ENCODE measurements around the gene EFCAB12.
A peak's percentile ranks its signal among the peaks of the same experiment; 100 is the strongest.

The EFCAB12 gene

GRCh38 chr3:129445471-129445870 lies 17.0 kb upstream of the EFCAB12 start:
- no peak overlapping the region for H3K27ac ChIP-seq (ENCODE audit: low read depth, low read length, severe bottlenecking)
- no peak overlapping the region for H3K4me3 ChIP-seq (ENCODE audit: extremely low read depth, insufficient read depth, low read length, poor library complexity, severe bottlenecking)
- H3K9me3 ChIP-seq (ENCODE audit: control insufficient read depth, low read length) = no peaks in the 10 kb centered on the region
- no peaks in the 10 kb centered on the region for H3K36me3 ChIP-seq (ENCODE audit: control insufficient read depth, insufficient read depth, low read length)
- peaks cover 66% of the 10 kb centered on the region for H3K4me1 ChIP-seq (ENCODE audit: control insufficient read depth, insufficient read depth, low read length, poor library complexity, severe bottlenecking)
- WGBS, 2 experiments (ENCODE audit: insufficient coverage in 2 of 2) = 94 to 100% methylated on average over 2 of the region's 3 CpGs

- no peaks in the 10 kb centered on the region for H3K36me3 ChIP-seq (ENCODE audit: control insufficient read depth, insufficient read depth, low read length)
- peaks cover 65% of the 10 kb centered on the region for H3K4me1 ChIP-seq (ENCODE audit: control insufficient read depth, insufficient read depth, low read length, poor library complexity, severe bottlenecking)
- peak overlapping the region; percentile 16 for H3K27ac ChIP-seq (ENCODE audit: low read depth, low read length, severe bottlenecking)
- no peak overlapping the region for H3K4me3 ChIP-seq (ENCODE audit: extremely low read depth, insufficient read depth, low read length, poor library complexity, severe bottlenecking)
- no peaks in the 10 kb centered on the region for H3K9me3 ChIP-seq (ENCODE audit: control insufficient read depth, low read length)
Measured at GRCh38 chr3:129442947-129443346, 14.5 kb upstream of the EFCAB12 start.

GRCh38 chr3:129442486-129442885 lies 14.1 kb upstream of the EFCAB12 start:
- WGBS, 2 experiments (ENCODE audit: insufficient coverage in 2 of 2) = 49 to 56% methylated on average over 2 of the region's 2 CpGs
- no peak overlapping the region for H3K4me3 ChIP-seq (ENCODE audit: extremely low read depth, insufficient read depth, low read length, poor library complexity, severe bottlenecking)
- peaks cover 60% of the 10 kb centered on the region for H3K4me1 ChIP-seq (ENCODE audit: control insufficient read depth, insufficient read depth, low read length, poor library complexity, severe bottlenecking)
- H3K9me3 ChIP-seq (ENCODE audit: control insufficient read depth, low read length) = no peaks in the 10 kb centered on the region
- peaks cover 3% of the 10 kb centered on the region for H3K36me3 ChIP-seq (ENCODE audit: control insufficient read depth, insufficient read depth, low read length)
- peak overlapping the region; percentile 16 for H3K27ac ChIP-seq (ENCODE audit: low read depth, low read length, severe bottlenecking)

- Histone ChIP-seq H3K4me1 (ENCODE audit: control insufficient read depth, insufficient read depth, low read length, poor library complexity, severe bottlenecking) (peaks cover 55% of the 10 kb centered on the region), H3K9me3 (ENCODE audit: control insufficient read depth, low read length) (no peaks in the 10 kb centered on the region), H3K27ac (ENCODE audit: low read depth, low read length, severe bottlenecking) (no peak overlapping the region), H3K4me3 (ENCODE audit: extremely low read depth, insufficient read depth, low read length, poor library complexity, severe bottlenecking) (no peak overlapping the region), H3K36me3 (ENCODE audit: control insufficient read depth, insufficient read depth, low read length) (peaks cover 10% of the 10 kb centered on the region)
- WGBS, 2 experiments (ENCODE audit: insufficient coverage in 2 of 2) = 63 to 100% methylated on average over 1 to 3 of the region's 4 CpGs
Measured at GRCh38 chr3:129441782-129442181, 13.3 kb upstream of the EFCAB12 start.

GRCh38 chr3:129441215-129441614 lies 12.8 kb upstream of the EFCAB12 start:
- Histone ChIP-seq H3K4me3 (ENCODE audit: extremely low read depth, insufficient read depth, low read length, poor library complexity, severe bottlenecking) (peak overlapping the region; percentile 99), H3K9me3 (ENCODE audit: control insufficient read depth, low read length) (no peaks in the 10 kb centered on the region), H3K4me1 (ENCODE audit: control insufficient read depth, insufficient read depth, low read length, poor library complexity, severe bottlenecking) (peaks cover 49% of the 10 kb centered on the region), H3K27ac (ENCODE audit: low read depth, low read length, severe bottlenecking) (no peak overlapping the region), H3K36me3 (ENCODE audit: control insufficient read depth, insufficient read depth, low read length) (peaks cover 16% of the 10 kb centered on the region)
- WGBS, 2 experiments (ENCODE audit: insufficient coverage in 2 of 2) = 67 to 73% methylated on average over 5 of the region's 9 CpGs

- H3K36me3 ChIP-seq (ENCODE audit: control insufficient read depth, insufficient read depth, low read length) = peaks cover 20% of the 10 kb centered on the region
- peak overlapping the region; percentile 99 for H3K4me3 ChIP-seq (ENCODE audit: extremely low read depth, insufficient read depth, low read length, poor library complexity, severe bottlenecking)
- no peaks in the 10 kb centered on the region for H3K9me3 ChIP-seq (ENCODE audit: control insufficient read depth, low read length)
- peaks cover 44% of the 10 kb centered on the region for H3K4me1 ChIP-seq (ENCODE audit: control insufficient read depth, insufficient read depth, low read length, poor library complexity, severe bottlenecking)
- peak overlapping the region; percentile 91 for H3K27ac ChIP-seq (ENCODE audit: low read depth, low read length, severe bottlenecking)
- WGBS, 2 experiments (ENCODE audit: insufficient coverage in 2 of 2) = 3 to 22% methylated on average over 1 to 6 of the region's 9 CpGs
Measured at GRCh38 chr3:129440618-129441190, 12.3 kb upstream of the EFCAB12 start.

GRCh38 chr3:129439817-129440617 lies 11.6 kb upstream of the EFCAB12 start, which contains the start of the genes IFT122 and MBD4:
Gene IFT122, plus strand, starts transcription at chr3:129440224. Its CDS starts 107 bp downstream, at chr3:129440331.
Gene MBD4, minus strand, starts transcription at chr3:129439948. Its CDS starts 115 bp downstream, at chr3:129439833.
- H3K27ac ChIP-seq (ENCODE audit: low read depth, low read length, severe bottlenecking) = peak within 1 kb of the TSS; percentile 91
- WGBS, 2 experiments (ENCODE audit: insufficient coverage in 2 of 2) = 0 to 1% methylated on average over 59 to 67 of the region's 75 CpGs
- peaks cover 24% of the 10 kb centered on the region for H3K36me3 ChIP-seq (ENCODE audit: control insufficient read depth, insufficient read depth, low read length)
- H3K9me3 ChIP-seq (ENCODE audit: control insufficient read depth, low read length) = no peaks in the 10 kb centered on the region
- peak within 1 kb of the TSS; percentile 99 for H3K4me3 ChIP-seq (ENCODE audit: extremely low read depth, insufficient read depth, low read length, poor library complexity, severe bottlenecking)
- peaks cover 41% of the 10 kb centered on the region for H3K4me1 ChIP-seq (ENCODE audit: control insufficient read depth, insufficient read depth, low read length, poor library complexity, severe bottlenecking)

GRCh38 chr3:129439226-129439816 lies 10.9 kb upstream of the EFCAB12 start:
- Histone ChIP-seq H3K36me3 (ENCODE audit: control insufficient read depth, insufficient read depth, low read length) (peaks cover 30% of the 10 kb centered on the region), H3K4me1 (ENCODE audit: control insufficient read depth, insufficient read depth, low read length, poor library complexity, severe bottlenecking) (peaks cover 41% of the 10 kb centered on the region), H3K4me3 (ENCODE audit: extremely low read depth, insufficient read depth, low read length, poor library complexity, severe bottlenecking) (peak overlapping the region; percentile 99), H3K27ac (ENCODE audit: low read depth, low read length, severe bottlenecking) (peak overlapping the region; percentile 75), H3K9me3 (ENCODE audit: control insufficient read depth, low read length) (no peaks in the 10 kb centered on the region)
- WGBS, 2 experiments (ENCODE audit: insufficient coverage in 2 of 2) = 0% methylated on average over 15 to 16 of the region's 17 CpGs

GRCh38 chr3:129435367-129435766 lies 6.9 kb upstream of the EFCAB12 start:
- peaks cover 68% of the 10 kb centered on the region for H3K36me3 ChIP-seq (ENCODE audit: control insufficient read depth, insufficient read depth, low read length)
- WGBS, 2 experiments (ENCODE audit: insufficient coverage in 2 of 2) = 78% methylated on average over 1 of the region's 1 CpG; no CpG with 5 or more reads in 1 of the 2 experiments
- no peaks in the 10 kb centered on the region for H3K9me3 ChIP-seq (ENCODE audit: control insufficient read depth, low read length)
- peaks cover 6% of the 10 kb centered on the region for H3K4me1 ChIP-seq (ENCODE audit: control insufficient read depth, insufficient read depth, low read length, poor library complexity, severe bottlenecking)
- H3K4me3 ChIP-seq (ENCODE audit: extremely low read depth, insufficient read depth, low read length, poor library complexity, severe bottlenecking) = no peak overlapping the region
- H3K27ac ChIP-seq (ENCODE audit: low read depth, low read length, severe bottlenecking) = no peak overlapping the region

GRCh38 chr3:129434140-129434539 lies 5.7 kb upstream of the EFCAB12 start:
- no CpG with 5 or more reads among the region's 1 CpG for whole genome bisulfite sequencing, 2 experiments (ENCODE audit: insufficient coverage in 2 of 2)

More at GRCh38 chr3:129434140-129434539, 5.7 kb upstream of the EFCAB12 start:
- no peak overlapping the region for H3K27ac ChIP-seq (ENCODE audit: low read depth, low read length, severe bottlenecking)
- no peaks in the 10 kb centered on the region for H3K9me3 ChIP-seq (ENCODE audit: control insufficient read depth, low read length)
- H3K36me3 ChIP-seq (ENCODE audit: control insufficient read depth, insufficient read depth, low read length) = peaks cover 79% of the 10 kb centered on the region
- H3K4me3 ChIP-seq (ENCODE audit: extremely low read depth, insufficient read depth, low read length, poor library complexity, severe bottlenecking) = no peak overlapping the region
- H3K4me1 ChIP-seq (ENCODE audit: control insufficient read depth, insufficient read depth, low read length, poor library complexity, severe bottlenecking) = peaks cover 6% of the 10 kb centered on the region
